Right lobe of liver (tissue), 6 donors: Measurements from ENCODE around the gene NETO2. TPM values are rescaled to one million over a fixed set of nuclear protein-coding genes. Genes with fewer than 3 reads are reported as not detected.

Experiments
- ATAC-seq, 4 donors: fragments of 200-7000 bp; cut with Tn5 transposase; one replicate each; pipeline ENCODE4 v1.9.1; 2020; ENCODE audit warnings: mild to moderate bottlenecking in 4 of 4, moderate library complexity in 4 of 4
- DNase-seq, 3 donors: peaks; one replicate each; pipeline ENCODE4 v3.0.0-alpha.2; 2020
- H3K27ac ChIP-seq, 3 donors: fragments of 200-600 bp; one replicate each; pipeline ENCODE4 v1.8.0; 2022
- H3K27me3 ChIP-seq, 2 donors: fragments of 200-600 bp; one replicate each; pipeline ENCODE4 v1.8.0; 2022
- H3K36me3 ChIP-seq, 4 donors: fragments of 200-600 bp; sonication (generic) in 1 of 4; one replicate each; pipeline versions ENCODE4 v1.5.1 to v1.8.0; 2017 to 2022; ENCODE audit warnings: control low read depth in 1 of 4
- H3K4me1 ChIP-seq, 4 donors: fragments of 200-600 bp; sonication (generic) in 1 of 4; one replicate each; pipeline versions ENCODE4 v1.5.1 to v1.8.0; 2017 to 2022; ENCODE audit warnings: control low read depth in 1 of 4
- H3K4me3 ChIP-seq, 3 donors: fragments of 200-600 bp; one replicate each; pipeline ENCODE4 v1.8.0; 2022
- H3K9me3 ChIP-seq, 4 donors: fragments of 200-600 bp; sonication (generic) in 1 of 4; one replicate each; pipeline versions ENCODE4 v1.5.1 to v1.8.0; 2017 to 2022; ENCODE audit warnings: control low read depth in 1 of 4
- POLR2A ChIP-seq: fragments of 450-650 bp; IDR thresholded peaks from one replicate; pipeline ENCODE4 v1.6.1; 2017; ENCODE audit warnings: antibody characterized with exemption, mild to moderate bottlenecking
- WGBS: methylation state at CpG from one replicate; pipeline ENCODE4 v1.1.6; 2018; ENCODE audit warnings: low coverage, low lambda C conversion rate; ENCODE audit not compliant: insufficient coverage; ENCODE audit errors: missing lambda C conversion rate; 5-methylcytosine and 5-hydroxymethylcytosine counted together
- intact Hi-C, 2 donors: fragments of 100-400 bp; cut with DNase I; formaldehyde crosslinking; loops; one replicate each; pipeline versions ENCODE4 v1.11.2 to v1.14.1; 2022
- total RNA-seq, 6 experiments: library from RNA; depleted of rRNA in 2 of 6; stranded (reverse); fragments of >200 nt in 2 of 6; fragmentation: NEBNext Ultra II Directional in 3 of 6; extraction: Animal tissue kit (Norgen Biotek cat#: 25700) in 3 of 6; gene quantifications; one replicate each; pipeline versions ENCODE4 v1.1.0 to v1.2.4, GENCODE V29; 2016 to 2023
- TF ChIP-seq, protein P1 (sequence below), 4 donors: fragments of 200-600 bp in 3 of 4; fragments of 450-650 bp in 1 of 4; IDR thresholded peaks; one replicate each; pipeline versions ENCODE4 v1.5.1 to v1.8.0; 2016 to 2022; ENCODE audit warnings: antibody characterized with exemption in 4 of 4, mild to moderate bottlenecking in 2 of 4
- donor health status: DM: no; HTN: yes; CAD: no.
- donor health status: DM: no; HTN: no; CAD: no.
- donor health status: DM: no; HTN: no; CAD: no.
- donor health status: DM: no; HTN: yes; CAD: no.
- donor health status: DM: no; HTN: yes; CAD: no.

NETO2 gene
- total RNA-seq, 6 experiments from 2014 or later: 0.29 to 1.6 (median 0.66) TPM

DNA sequence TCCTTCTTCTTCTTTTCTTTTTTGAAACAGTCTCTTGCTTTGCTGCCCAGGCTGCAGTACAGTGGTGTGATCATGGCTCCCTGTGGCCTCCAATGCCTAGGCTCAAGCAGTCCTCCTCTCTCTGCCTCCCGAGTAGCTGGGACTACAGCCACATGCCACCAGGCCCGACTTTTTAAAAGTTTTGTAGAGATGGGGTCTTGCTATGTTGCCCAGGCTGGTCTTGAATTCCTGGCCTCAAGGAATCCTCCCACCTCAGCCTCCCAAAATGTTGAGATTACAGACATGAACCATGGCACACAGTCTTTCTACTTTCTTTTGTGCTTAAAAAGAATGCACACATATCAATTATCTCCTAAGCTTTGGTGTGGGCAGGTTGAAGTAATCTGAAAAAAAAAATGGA lies 109.3 kb downstream of the NETO2 start:
- 90% methylated on average over 2 of the region's 2 CpGs for WGBS
- Histone ChIP-seq H3K27ac (no peak overlapping the region), H3K27me3 (no peaks in the 10 kb centered on the region), H3K9me3 (no peaks in the 10 kb centered on the region), H3K4me1 (no peaks in the 10 kb centered on the region), H3K4me3 (no peak overlapping the region), H3K36me3 (no peaks in the 10 kb centered on the region)
- no peak for DNase-seq
- no peak for ATAC-seq
- TF ChIP-seq, protein P1, sequence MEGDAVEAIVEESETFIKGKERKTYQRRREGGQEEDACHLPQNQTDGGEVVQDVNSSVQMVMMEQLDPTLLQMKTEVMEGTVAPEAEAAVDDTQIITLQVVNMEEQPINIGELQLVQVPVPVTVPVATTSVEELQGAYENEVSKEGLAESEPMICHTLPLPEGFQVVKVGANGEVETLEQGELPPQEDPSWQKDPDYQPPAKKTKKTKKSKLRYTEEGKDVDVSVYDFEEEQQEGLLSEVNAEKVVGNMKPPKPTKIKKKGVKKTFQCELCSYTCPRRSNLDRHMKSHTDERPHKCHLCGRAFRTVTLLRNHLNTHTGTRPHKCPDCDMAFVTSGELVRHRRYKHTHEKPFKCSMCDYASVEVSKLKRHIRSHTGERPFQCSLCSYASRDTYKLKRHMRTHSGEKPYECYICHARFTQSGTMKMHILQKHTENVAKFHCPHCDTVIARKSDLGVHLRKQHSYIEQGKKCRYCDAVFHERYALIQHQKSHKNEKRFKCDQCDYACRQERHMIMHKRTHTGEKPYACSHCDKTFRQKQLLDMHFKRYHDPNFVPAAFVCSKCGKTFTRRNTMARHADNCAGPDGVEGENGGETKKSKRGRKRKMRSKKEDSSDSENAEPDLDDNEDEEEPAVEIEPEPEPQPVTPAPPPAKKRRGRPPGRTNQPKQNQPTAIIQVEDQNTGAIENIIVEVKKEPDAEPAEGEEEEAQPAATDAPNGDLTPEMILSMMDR (IDR thresholded peaks at IDR 0.05): no peak
- no peak for TF ChIP-seq POLR2A
- intact Hi-C loops: loop anchor here in 1 of 2 donors (10.0 kb wide), 1 partner anchor 1110 kb away; no protein-coding TSS in a partner anchor

DNA sequence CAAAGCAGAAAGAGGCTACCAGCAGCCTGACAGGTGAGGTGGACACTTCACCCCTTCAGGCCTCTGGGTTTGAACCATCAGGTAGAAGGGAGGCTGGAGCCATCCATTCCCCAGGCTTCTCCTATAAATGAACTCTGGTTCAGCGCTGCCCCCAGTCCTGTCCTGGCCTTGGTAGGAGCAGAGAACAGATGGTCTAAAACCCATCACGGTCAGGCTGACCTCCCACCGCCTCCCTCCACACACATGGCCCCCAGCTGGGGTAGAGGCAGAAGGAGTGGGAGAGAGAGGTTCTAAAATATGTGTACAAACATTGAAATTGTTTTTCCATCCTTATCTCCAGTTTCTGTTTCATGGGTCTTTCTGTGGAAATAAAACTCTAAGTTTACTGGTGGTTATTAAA lies 110.6 kb downstream of the NETO2 start:
- TF ChIP-seq, protein P1 (IDR thresholded peaks at IDR 0.05): no peak
- TF ChIP-seq POLR2A: no peak
- ATAC-seq (no peak), DNase-seq (no peak)
- H3K36me3 ChIP-seq: no peaks in the 10 kb centered on the region
- H3K4me3 ChIP-seq: no peak overlapping the region
- no peaks in the 10 kb centered on the region for H3K27me3 ChIP-seq
- intact Hi-C loops: loop anchor here in 1 of 2 donors (10.0 kb wide), 1 partner anchor 1112 kb away; no protein-coding TSS in a partner anchor
- 100% methylated on average over 3 of the region's 3 CpGs for WGBS
- no peaks in the 10 kb centered on the region for H3K9me3 ChIP-seq
- H3K27ac ChIP-seq: no peak overlapping the region
- H3K4me1 ChIP-seq: no peaks in the 10 kb centered on the region

DNA sequence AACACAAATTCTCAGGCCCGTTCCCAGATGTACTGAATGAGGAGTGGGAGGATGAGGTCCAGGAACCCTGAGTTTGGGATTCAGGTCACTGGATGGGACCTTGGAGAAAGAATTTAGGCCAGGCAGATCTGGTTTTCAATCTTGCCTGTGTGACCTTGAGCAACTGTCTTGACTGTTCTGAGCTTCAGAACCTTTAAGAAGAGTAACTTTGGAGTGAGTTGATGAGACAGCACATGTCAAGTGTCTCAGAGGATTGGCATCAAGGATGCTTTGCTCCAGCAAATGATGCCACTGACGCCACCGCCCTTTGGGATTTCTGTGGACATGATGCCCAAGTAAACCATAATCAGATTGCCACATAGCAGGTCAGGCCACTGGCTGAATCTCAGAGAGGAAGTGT lies 114.0 kb downstream of the NETO2 start:
- Histone ChIP-seq H3K9me3 (no peaks in the 10 kb centered on the region), H3K27ac (no peak overlapping the region), H3K36me3 (no peaks in the 10 kb centered on the region), H3K27me3 (no peaks in the 10 kb centered on the region), H3K4me3 (no peak overlapping the region), H3K4me1 (no peaks in the 10 kb centered on the region)
- DNase-seq (no peak), ATAC-seq (no peak)
- intact Hi-C loops: loop anchor here in 1 of 2 donors (10.0 kb wide), 1 partner anchor 1115 kb away; no protein-coding TSS in a partner anchor
- TF ChIP-seq, protein P1 (IDR thresholded peaks at IDR 0.05): no peak
- TF ChIP-seq POLR2A: no peak
- 100% methylated on average over 1 of the region's 3 CpGs for WGBS

DNA sequence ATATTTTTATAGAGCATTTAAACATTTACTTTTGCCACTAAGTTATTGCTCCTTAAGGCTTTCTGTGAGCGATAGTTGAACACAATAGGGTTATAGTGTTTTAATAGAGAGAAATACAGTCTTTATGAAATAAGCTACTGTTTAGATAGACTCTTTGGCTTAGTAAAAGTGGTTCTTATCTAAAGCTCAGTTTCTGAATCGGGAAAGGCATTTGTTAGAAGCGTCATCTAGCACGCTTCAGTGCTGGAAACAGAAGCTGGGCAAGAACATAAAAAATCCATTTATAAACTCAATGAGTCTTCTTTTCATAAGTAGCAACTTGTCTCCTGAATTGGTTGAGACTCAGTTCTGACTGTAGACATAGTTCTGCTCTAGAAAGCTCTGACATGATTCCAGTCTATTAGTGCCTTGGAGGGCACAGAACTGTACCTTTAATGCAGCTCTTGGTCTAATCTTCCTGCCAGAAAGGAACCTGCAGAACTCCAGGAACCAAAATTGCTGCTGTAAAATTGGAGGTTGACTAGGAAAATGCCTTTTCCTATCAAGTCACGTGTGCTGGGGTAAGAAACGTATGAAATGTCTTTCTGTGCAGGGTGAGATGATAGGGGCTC lies 114.9 kb downstream of the NETO2 start:
- intact Hi-C loops: no loop called here
- WGBS: 78% methylated on average over 6 of the region's 6 CpGs
- Histone ChIP-seq H3K4me1 (no peaks in the 10 kb centered on the region), H3K9me3 (no peaks in the 10 kb centered on the region), H3K27me3 (no peaks in the 10 kb centered on the region), H3K36me3 (no peaks in the 10 kb centered on the region), H3K4me3 (no peak overlapping the region), H3K27ac (no peak overlapping the region)
- TF ChIP-seq POLR2A: no peak
- TF ChIP-seq, protein P1 (IDR thresholded peaks at IDR 0.05): no peak
- DNase-seq (no peak), ATAC-seq (no peak)

Other genes with a start within 250 kb of the NETO2 start
- 10 to 100 TPM; 25.3 to 38.3 (median 32.0) TPM for gene DNAJA2, start 170.3 kb downstream of the NETO2 start, total RNA-seq